RPMI8226 (cell line): Measurements from ENCODE around the gene AMIGO3.
A peak's percentile ranks its signal among the peaks of the same experiment; 100 is the strongest.
"Not testable (repeated sequence)": the region's sequence is repeated elsewhere in the genome, so short reads cannot be mapped to it uniquely, and the experiment has no call there.

Source experiments
- DNase-seq: peaks from one replicate; pipeline ENCODE4 v3.0.0-alpha.2; 2015

The AMIGO3 gene

DNA sequence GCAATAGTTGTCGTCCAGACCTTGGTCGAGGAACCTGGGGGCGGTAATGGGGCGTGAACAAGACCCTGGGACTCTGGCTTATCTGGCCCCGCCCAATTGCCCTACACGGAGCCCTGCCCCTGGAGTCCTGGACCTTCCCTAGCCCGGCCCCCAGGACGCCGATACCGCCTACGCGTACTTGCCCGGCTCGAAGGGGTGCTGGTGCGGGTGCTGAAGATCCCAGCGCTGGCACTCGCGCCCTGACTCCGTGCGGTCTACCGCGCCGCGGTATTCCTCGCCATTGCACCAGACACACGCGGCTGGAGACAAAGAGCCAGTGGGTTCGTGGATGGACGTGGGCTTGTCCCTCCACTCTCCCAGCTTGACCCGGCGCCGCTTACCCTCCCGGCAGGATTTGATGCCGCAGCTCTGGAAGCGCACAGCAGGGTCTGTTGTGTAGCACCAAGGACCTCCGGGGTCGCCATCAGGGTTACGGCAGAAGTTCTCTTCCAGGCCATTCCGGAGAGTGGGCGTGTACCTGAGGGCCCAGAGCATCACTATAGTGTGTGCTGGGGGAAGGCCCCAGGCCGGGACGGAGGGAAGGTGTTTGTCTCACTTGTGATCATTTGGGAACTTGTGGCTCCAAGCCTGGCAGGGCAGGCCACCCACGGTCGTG is 32.6 kb downstream of the AMIGO3 start:
- not testable (repeated sequence) for DNase-seq

DNA sequence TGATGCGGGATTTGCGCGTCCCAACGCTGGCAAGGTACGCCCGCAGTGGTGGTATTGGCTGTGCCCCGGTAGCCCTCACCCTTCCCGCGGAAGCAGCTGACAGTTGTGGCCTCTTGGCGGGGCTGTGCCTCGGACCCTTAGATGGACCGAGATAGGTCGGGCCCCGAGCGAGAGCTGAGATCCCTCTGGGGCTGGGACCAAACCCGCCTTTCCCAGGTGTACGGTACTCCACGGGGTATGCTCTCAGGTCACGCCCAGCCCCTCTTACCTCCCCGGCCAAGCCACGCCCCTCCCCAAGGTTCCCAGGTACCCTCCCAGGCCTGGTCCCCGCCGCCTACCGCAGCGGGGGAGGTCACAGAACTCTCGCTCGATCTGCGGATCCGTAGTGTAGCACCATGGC is 33.1 kb downstream of the AMIGO3 start:
- DNase-seq, result not testable (repeated sequence)

- DNase-seq, result not testable (repeated sequence)
Measured at GRCh38 chr3:49685846-49686245, 33.6 kb downstream of the AMIGO3 start.

DNA sequence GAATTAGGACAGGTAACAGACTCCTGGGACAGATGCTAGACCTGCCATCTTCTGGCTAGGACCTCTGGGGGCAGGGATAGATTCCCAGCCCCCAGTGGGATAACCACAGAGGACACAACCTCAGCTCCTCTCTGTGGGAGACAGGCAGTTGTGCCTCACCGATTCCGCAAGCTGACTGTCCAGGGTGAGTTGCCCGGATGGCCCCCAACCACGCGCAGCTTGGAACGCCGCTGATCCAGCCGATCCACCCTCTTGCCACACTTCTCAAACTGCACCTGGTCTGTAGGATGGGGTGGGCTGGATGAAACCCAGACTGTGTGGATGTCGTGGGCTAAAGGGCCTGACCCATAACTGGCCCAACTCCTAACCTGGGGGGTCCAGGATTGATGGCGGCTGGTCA is 34.4 kb downstream of the AMIGO3 start:
- not testable (repeated sequence) for DNase-seq

DNA sequence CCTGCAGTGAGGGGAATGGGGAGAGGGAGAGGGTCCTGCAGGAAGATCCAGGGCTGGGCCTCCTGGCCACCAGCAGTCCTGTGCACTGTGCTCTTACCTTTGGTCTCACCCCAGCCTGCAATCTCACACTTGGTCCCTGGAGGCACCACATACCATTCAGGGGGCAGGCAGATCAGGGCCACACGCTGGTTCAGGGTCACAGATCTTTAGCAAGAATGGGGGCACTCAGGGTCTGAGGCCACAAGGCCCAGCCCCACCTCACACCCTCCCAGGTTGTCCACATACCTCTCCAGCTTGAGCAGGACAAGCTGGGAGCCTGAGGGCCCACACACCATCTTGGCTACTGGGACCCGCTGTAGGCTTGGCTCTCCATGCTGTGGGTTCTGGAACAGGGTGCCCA is 35.0 kb downstream of the AMIGO3 start:
- DNase-seq, result not testable (repeated sequence)

GRCh38 chr3:49683162-49683561 is 36.3 kb downstream of the AMIGO3 start:
- no peak for DNase-seq

DNA sequence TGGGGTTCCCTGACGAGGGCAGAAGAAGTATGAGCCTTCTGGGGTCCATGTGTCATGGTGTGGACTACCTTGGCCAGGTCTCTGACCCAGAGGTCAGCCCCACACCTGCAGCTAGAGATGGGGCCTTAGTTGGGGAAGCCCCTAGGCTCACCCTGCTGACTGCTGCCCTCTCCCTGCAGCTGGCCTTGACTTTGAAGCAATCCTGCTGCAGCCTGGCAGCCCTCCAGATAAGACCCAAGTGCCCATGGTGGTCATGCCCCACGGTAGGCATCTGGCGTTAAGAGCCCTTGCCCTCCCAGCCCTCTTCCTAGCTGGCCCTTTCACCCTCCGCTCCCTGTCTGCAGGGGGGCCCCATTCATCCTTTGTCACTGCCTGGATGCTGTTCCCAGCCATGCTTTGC is 37.9 kb downstream of the AMIGO3 start:
- DNase-seq, result no peak

DNA sequence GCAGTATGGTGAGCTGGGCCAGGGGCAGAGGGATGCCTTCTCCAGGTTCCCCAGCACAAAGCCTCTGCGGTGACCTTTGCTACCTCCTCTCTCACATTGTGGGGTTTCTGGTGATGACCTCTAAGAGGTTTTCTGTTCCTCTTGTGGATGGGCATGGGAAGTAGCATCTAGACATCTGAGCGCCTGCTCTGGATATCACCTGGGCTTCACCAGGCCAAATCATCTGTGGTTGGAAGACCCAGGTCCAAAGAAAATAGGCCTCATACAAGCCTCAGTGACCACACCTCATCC is 38.3 kb downstream of the AMIGO3 start:
- DNase-seq, result no peak

DNA sequence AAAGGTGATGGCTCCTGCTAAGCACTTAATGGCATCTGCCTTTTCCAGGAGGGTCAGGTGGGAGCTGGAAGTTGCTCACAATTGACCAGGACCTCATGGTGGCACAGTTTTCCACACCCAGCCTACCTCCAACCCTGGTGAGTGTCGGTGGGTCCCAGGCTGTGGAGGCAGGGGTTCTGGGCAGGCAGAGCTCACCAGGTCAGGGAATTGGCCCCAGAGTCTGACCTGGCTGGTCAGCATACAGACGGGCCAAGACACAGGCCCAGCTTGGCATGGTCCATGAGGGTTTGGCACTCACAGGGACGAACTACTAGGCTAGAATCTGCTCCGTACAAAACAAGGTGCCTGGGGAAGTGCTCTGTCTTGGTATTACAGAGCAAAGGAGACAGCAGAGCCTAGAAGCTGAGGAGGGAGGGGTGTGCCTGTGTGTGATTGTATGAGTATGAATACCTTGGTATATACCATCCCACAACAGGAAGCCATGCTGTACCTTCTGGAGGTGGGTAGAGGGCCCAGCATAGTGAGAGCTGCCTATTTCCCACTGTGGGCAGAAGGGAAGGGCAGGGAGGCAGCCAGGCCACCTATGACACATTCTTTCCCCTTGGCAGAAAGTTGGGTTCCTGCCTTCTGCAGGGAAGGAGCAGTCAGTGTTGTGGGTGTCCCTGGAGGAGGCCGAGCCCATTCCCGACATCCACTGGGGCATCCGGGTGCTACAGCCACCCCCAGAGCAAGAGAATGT is 38.8 kb downstream of the AMIGO3 start:
- DNase-seq, result no peak

GRCh38 chr3:49675912-49676311 is 43.6 kb downstream of the AMIGO3 start:
- DNase-seq, result no peak

DNA sequence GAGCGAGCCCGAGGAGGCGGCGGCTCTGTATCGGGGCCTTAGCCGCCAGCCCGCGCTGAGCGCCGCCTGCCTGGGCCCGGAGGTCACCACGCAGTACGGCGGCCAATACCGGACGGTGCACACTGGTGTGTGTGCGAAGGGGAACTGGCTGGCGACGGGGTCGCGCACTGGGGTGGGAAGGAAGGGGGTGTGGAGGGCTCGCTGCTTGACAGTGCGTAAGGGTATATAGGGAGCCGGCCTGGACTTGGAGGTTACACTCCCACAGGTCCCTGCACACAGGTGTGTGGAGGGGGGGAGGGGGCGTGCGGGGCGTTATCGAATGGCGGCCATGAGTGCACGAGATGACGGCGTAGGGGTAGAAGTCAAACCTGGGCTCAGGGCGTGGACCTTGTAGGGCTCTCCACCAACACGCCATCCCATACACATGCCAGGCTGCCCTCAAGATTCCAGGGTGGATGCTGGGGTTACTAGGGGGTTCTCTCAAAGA is 44.9 kb downstream of the AMIGO3 start:
- DNase-seq, result peak; percentile 50

DNA sequence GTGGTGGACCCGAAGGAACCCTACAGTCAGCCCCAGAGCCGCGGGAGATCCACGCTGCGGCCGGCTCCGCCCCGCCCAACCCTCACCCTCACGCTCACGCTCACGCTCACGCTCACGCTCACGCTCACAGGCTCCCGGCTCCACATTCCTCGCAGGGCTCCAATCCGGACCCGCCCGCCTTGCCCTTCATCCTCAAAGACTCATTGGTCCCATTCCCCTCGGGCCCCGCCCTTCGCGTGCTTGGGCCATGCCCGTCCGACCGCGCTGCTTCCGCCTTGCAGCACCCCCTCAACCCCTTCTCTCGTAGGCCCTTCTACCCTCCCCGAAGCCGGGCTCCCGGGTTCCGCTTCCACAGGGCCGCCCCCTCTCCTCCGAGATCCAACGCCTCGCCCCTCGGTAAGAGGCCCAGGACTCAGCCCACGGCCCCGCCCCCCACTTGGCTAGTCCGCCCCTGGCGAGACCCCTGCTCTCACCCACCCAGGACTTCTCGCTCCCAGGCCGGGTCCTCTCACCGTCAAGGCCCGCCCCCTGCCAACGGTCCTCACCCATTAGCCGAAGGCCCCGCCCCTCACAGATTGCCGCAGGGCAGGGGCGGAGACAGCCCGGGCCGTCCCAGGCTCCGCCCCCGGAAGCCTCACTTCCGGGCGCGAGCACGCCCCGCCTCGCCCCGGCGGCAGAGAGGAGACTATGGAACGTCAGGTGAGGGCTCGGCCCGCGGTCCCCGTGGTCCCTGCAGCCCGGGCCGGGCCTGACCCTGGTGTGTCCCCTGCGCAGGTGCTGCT is 45.6 kb downstream of the AMIGO3 start, which contains the start of gene APEH:
APEH (plus strand) TSS at position 637 of the 782 bp plus-strand sequence; CDS start at position 688, 51 bp downstream.
- DNase-seq, result peak; percentile 100

DNA sequence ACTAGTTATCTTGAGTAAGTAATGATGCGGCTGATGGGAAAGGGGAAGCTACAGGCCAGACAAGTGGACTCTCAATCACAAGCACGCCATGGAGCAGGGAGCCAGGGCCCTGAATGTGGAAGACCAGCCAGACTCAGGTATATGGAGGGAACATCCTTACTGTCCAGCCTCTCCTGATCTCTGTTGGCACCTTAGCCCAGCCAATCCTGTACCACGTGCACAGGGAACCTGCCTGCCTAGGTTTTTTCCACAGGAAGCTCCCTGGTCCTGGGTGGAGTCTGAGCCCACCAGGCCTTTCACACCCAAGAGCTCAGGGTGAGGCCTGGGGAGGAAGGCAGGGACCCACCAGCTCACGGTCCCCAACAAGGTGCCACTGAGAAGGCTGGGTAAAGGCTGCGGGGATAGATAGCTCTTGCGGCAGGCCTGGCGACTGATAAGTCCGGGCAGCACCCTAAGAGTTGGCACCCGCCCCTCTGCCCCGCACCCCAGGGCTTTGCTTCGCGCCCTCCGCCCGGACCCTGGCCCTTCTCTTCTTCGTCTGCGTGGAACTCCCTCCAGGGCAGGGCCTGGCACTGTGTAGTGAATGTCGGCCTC is 46.3 kb downstream of the AMIGO3 start:
- DNase-seq, result no peak

DNA sequence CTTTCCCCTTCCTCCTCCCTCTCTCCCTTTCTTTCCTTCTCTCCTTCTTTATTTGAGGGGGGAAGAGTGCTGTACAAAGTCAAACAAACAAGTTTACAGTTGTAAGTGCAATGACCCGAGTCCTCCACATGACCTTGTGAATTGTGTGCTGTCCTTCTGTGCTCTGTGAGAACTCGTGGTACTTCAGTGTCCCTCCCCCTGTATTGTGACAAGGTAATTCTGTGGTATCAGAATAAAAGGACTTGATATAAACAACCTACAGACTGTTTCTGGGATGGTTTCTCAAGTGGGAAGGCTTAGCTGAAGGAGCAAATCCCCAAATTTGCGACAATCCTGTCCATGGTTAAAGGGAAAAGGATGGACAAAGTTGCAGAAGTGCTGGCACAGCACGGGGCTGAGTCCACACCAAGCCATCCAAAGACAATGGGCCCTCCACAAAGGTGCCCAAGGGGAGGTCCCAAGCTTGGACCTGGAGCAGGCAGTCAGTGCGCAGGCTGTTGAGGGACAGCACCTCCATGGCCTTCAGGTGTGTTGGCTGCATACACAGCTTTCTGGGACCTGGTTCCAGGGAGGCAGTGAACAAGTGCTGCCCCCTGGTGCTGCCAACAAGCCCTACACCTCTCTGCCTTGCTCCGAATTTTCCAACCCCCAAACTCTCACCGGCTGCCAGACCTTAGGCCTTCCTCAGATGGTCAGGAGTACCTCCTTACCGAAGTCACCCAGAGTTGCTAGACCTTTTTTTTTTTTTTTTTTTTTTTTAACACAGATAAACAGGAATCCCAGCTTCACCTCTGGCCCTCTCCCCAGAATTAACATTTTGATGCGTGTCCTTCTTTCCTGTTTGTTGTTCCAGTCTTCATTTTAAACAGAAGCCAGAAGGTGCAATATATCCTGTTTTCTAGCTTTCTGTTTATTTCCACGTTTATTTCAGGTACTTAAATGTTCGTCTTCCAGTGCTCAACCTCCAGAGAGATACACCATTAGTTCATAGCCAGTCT is 47.9 kb downstream of the AMIGO3 start:
- peak; percentile 80 for DNase-seq

DNA sequence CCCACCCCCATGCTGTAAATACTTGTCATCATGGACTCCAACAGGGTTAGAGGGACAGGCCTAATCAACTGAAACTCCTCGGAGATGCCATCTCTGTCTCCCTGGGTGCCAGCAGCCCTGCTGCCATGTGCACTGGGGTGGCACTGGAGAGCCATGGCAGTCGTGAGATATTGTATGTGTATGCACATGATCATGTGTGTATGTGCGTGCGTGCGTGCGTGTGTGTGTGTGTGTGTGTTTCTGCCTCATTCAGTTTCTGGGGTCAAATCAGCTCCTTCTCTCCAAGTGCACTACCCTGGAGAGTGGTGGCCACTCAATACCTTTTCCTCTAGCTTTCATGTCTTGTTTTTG is 48.6 kb downstream of the AMIGO3 start:
- no peak for DNase-seq

GRCh38 chr3:49669352-49669751 is 50.1 kb downstream of the AMIGO3 start:
- no peak for DNase-seq

DNA sequence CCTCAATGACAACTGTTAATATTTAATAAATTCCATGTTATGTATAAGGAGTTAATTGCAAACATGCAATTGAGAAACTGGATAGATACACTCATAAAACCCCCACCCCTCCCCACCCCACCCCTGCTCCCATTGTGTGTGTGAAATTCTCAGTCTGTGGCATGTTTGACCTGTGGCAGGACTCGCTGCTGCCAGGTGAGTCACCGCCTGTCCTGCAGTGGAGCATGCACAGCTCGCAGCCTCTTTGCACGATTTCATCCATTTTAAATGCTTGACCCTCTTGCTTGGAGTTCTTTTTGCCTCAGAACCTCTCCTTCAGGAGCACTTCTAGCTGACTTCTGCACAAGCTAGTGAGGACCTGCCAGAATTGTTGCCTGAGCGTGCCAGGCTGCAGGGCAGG is 50.6 kb downstream of the AMIGO3 start:
- no peak for DNase-seq

GRCh38 chr3:49668414-49668797 is 51.1 kb downstream of the AMIGO3 start:
- no peak for DNase-seq

DNA sequence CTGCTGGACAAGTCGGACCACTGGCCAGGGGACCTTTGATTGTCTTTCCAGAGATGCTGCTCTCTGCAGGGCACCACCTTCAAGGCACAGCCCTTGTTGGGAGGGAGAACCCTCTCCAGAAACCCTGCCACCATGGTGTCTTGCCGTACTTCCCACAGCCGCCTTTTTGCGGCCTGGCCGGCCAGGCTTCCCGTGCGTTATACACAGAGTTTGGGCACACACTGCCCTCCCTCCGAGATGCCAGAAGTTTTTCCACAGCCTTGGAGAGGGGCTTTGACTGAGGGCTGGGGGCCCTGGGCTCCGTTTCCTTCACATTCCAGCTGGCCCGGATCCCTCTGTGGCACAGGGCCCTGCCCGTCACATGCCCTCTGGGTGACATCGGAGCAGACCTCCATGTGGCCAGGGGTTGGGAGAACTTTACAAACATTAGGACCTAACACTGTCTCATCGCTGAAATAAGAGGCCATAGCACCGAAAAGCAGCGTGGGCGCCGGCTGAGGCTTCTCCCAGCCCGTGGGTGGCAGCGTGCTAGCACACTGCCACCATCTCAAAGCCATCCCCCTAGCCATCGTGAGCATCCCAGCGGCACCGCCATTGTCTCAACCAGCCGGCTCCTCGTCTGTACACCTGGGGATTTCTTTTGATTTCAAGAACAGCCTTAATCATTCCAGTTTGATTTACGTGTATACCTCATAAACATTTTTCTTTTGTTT is 51.6 kb downstream of the AMIGO3 start:
- no peak for DNase-seq
